ENCODE results near the gene JPH3.

Gene JPH3

GRCh38 chr16:87602821-87603683 lies 744 bp downstream of the JPH3 start:
- DNase-seq = no peak

- no peak for DNase-seq
Observed at GRCh38 chr16:87603684-87604633, 1.7 kb downstream of the JPH3 start.

- no peak for DNase-seq
Observed at GRCh38 chr16:87604634-87605111, 2.4 kb downstream of the JPH3 start.

- no peak for DNase-seq
Observed at GRCh38 chr16:87607223-87607622, 4.9 kb downstream of the JPH3 start.

GRCh38 chr16:87607871-87608270 lies 5.6 kb downstream of the JPH3 start:
- no peak for DNase-seq

GRCh38 chr16:87608400-87608985 lies 6.2 kb downstream of the JPH3 start:
- no peak for DNase-seq

- DNase-seq = no peak
Observed at GRCh38 chr16:87610026-87610425, 7.7 kb downstream of the JPH3 start.

- DNase-seq = no peak
Observed at GRCh38 chr16:87611456-87611855, 9.1 kb downstream of the JPH3 start.

GRCh38 chr16:87613961-87614360 lies 11.7 kb downstream of the JPH3 start:
- DNase-seq = no peak

- no peak for DNase-seq
Observed at GRCh38 chr16:87615621-87616041, 13.3 kb downstream of the JPH3 start.

- no peak for DNase-seq
Observed at GRCh38 chr16:87616556-87616955, 14.2 kb downstream of the JPH3 start.

- DNase-seq = no peak
Observed at GRCh38 chr16:87618216-87618615, 15.9 kb downstream of the JPH3 start.

GRCh38 chr16:87619360-87620200 lies 17.3 kb downstream of the JPH3 start:
- DNase-seq = no peak

- DNase-seq = no peak
Observed at GRCh38 chr16:87620201-87620495, 17.8 kb downstream of the JPH3 start.

- no peak for DNase-seq
Observed at GRCh38 chr16:87621550-87621829, 19.2 kb downstream of the JPH3 start.

GRCh38 chr16:87621976-87622713 lies 19.8 kb downstream of the JPH3 start:
- no peak for DNase-seq

- DNase-seq = no peak
Observed at GRCh38 chr16:87622756-87623319, 20.5 kb downstream of the JPH3 start.

- no peak for DNase-seq
Observed at GRCh38 chr16:87625241-87625797, 23.0 kb downstream of the JPH3 start.

- DNase-seq = no peak
Observed at GRCh38 chr16:87626401-87626800, 24.1 kb downstream of the JPH3 start.

GRCh38 chr16:87626905-87627304 lies 24.6 kb downstream of the JPH3 start:
- DNase-seq = no peak

- no peak for DNase-seq
Observed at GRCh38 chr16:87627542-87628245, 25.4 kb downstream of the JPH3 start.
